GM23338 (cell line): ENCODE measurements around the gene FHIT. TPM values are rescaled to one million over a fixed set of nuclear protein-coding genes. Genes with fewer than 3 reads are reported as not detected.

ENCODE experiments used
- ATAC-seq: fragments of 200-7000 bp; cut with Tn5 transposase; 3 replicates; pipeline ENCODE4 v1.9.1; 2020
- DNase-seq: peaks from one replicate; pipeline ENCODE4 v3.0.0-alpha.2; 2015; ENCODE audit warnings: low spot score
- H2AFZ ChIP-seq: fragments of 200-600 bp; sonication (generic); 2 replicates; pipeline ENCODE4 v1.8.0; 2016; ENCODE audit warnings: antibody characterized with exemption, mild to moderate bottlenecking, moderate library complexity
- H3F3A ChIP-seq: fragments of 200-600 bp; sonication (generic); replicated peaks from 2 replicates; pipeline ENCODE4 v1.8.0; 2017; ENCODE audit warnings: antibody characterized with exemption, mixed run types, low read depth
- H3K27ac ChIP-seq: fragments of 200-600 bp; sonication (generic); 2 replicates; pipeline ENCODE4 v1.6.1; 2016; ENCODE audit warnings: low read depth
- H3K27me3 ChIP-seq: fragments of 200-600 bp; sonication (generic); 2 replicates; pipeline ENCODE4 v1.8.0; 2016; ENCODE audit warnings: mild to moderate bottlenecking, mixed run types, moderate library complexity; ENCODE audit not compliant: insufficient read depth
- H3K36me3 ChIP-seq: fragments of 200-600 bp; sonication (generic); 2 replicates; pipeline ENCODE4 v1.8.0; 2016; ENCODE audit warnings: mild to moderate bottlenecking; ENCODE audit not compliant: insufficient read depth
- H3K4me1 ChIP-seq: fragments of 200-600 bp; sonication (generic); 2 replicates; pipeline ENCODE4 v1.8.0; 2016; ENCODE audit warnings: mild to moderate bottlenecking, moderate library complexity; ENCODE audit not compliant: insufficient read depth
- H3K4me2 ChIP-seq: fragments of 200-600 bp; sonication (generic); 2 replicates; pipeline ENCODE4 v1.7.1; 2017; ENCODE audit warnings: mixed run types
- H3K4me3 ChIP-seq: fragments of 200-600 bp; sonication (generic); 2 replicates; pipeline ENCODE4 v1.6.1; 2016; ENCODE audit warnings: mixed run types
- H3K79me2 ChIP-seq: fragments of 200-600 bp; sonication (generic); replicated peaks from 2 replicates; pipeline ENCODE4 v1.8.0; 2017; ENCODE audit warnings: mild to moderate bottlenecking; ENCODE audit not compliant: insufficient read depth
- H3K9me2 ChIP-seq: fragments of 200-600 bp; sonication (generic); 2 replicates; pipeline ENCODE4 v1.8.0; 2017; ENCODE audit not compliant: insufficient read depth
- H4K20me1 ChIP-seq: fragments of 200-600 bp; sonication (generic); replicated peaks from 2 replicates; pipeline ENCODE4 v1.8.0; 2017; ENCODE audit warnings: mild to moderate bottlenecking; ENCODE audit not compliant: insufficient read depth
- H3K27ac Mint-ChIP-seq: 2 replicates; pipeline ENCODE4 v1.8.0; 2020; ENCODE audit warnings: inconsistent platforms, mild to moderate bottlenecking, moderate library complexity, mixed read lengths
- H3K27me3 Mint-ChIP-seq: 3 replicates; pipeline ENCODE4 v1.8.0; 2022; ENCODE audit warnings: low read depth, mild to moderate bottlenecking, moderate library complexity, mixed read lengths, inconsistent platforms; ENCODE audit not compliant: insufficient read depth, poor library complexity
- H3K36me3 Mint-ChIP-seq: 3 replicates; pipeline ENCODE4 v1.8.0; 2021; ENCODE audit warnings: low read depth, mild to moderate bottlenecking, inconsistent platforms, moderate library complexity, mixed read lengths
- H3K4me1 Mint-ChIP-seq: 3 replicates; pipeline ENCODE4 v1.8.0; 2020; ENCODE audit warnings: mild to moderate bottlenecking, inconsistent platforms, mixed read lengths
- H3K4me3 Mint-ChIP-seq: 3 replicates; pipeline ENCODE4 v1.8.0; 2021; ENCODE audit warnings: moderate library complexity, mild to moderate bottlenecking, inconsistent platforms, mixed read lengths
- H3K9me3 Mint-ChIP-seq: 3 replicates; pipeline ENCODE4 v1.8.0; 2020; ENCODE audit warnings: moderate library complexity, mild to moderate bottlenecking, inconsistent platforms, mixed read lengths
- CREB1 ChIP-seq: fragments of 250-450 bp; sonication (Bioruptor Pico); IDR thresholded peaks from 2 replicates; pipeline ENCODE4 v1.5.0; 2020; ENCODE audit warnings: low read depth, mild to moderate bottlenecking, moderate library complexity
- CTCF ChIP-seq, 2 experiments: fragments of 200-600 bp in 1 of 2; sonication (generic) in 1 of 2; conservative IDR thresholded peaks; 2 replicates each; pipeline versions ENCODE4 v1.5.1 to v1.6.1; 2016 to 2017; ENCODE audit warnings: antibody characterized with exemption in 2 of 2, low read depth in 2 of 2, mild to moderate bottlenecking in 2 of 2, moderate library complexity in 1 of 2
- ETS1 ChIP-seq: IDR thresholded peaks from 2 replicates; pipeline ENCODE4 v1.6.1; 2016; ENCODE audit warnings: antibody characterized with exemption
- EZH2 ChIP-seq: fragments of 200-600 bp; sonication (generic); IDR thresholded peaks from one replicate; pipeline ENCODE4 v1.8.0; 2017; ENCODE audit warnings: antibody characterized with exemption, mild to moderate bottlenecking, low read depth; ENCODE audit not compliant: unreplicated experiment
- EZH2phosphoT487 ChIP-seq: fragments of 200-600 bp; sonication (generic); IDR thresholded peaks from one replicate; pipeline ENCODE4 v1.8.1; 2018; ENCODE audit warnings: antibody characterized with exemption; ENCODE audit not compliant: unreplicated experiment
- JUNB ChIP-seq: IDR thresholded peaks from one replicate; pipeline ENCODE4 v1.6.1; 2016; ENCODE audit warnings: antibody characterized with exemption; ENCODE audit not compliant: unreplicated experiment
- NANOG ChIP-seq: IDR thresholded peaks from 2 replicates; pipeline ENCODE4 v1.6.1; 2016; ENCODE audit warnings: antibody characterized with exemption, borderline replicate concordance
- POLR2AphosphoS5 ChIP-seq: IDR thresholded peaks from 2 replicates; pipeline ENCODE4 v1.6.1; 2016; ENCODE audit warnings: antibody characterized with exemption, low read depth
- REST ChIP-seq: IDR thresholded peaks from one replicate; pipeline ENCODE4 v1.6.1; 2018; ENCODE audit warnings: antibody characterized with exemption; ENCODE audit not compliant: unreplicated experiment
- STAT1 ChIP-seq: IDR thresholded peaks from one replicate; pipeline ENCODE4 v1.6.1; 2016; ENCODE audit warnings: antibody characterized with exemption; ENCODE audit not compliant: unreplicated experiment
- ZNF114 ChIP-seq: fragments of 250-450 bp; sonication (Bioruptor Pico); IDR thresholded peaks from 2 replicates; pipeline ENCODE4 v1.5.0; 2020; ENCODE audit warnings: mild to moderate bottlenecking, moderate library complexity
- ZNF331 ChIP-seq: fragments of 250-450 bp; sonication (Bioruptor Pico); IDR thresholded peaks from 2 replicates; pipeline ENCODE4 v1.5.0; 2020; ENCODE audit warnings: low read depth, mild to moderate bottlenecking, moderate library complexity
- ZNF462 ChIP-seq: fragments of 250-450 bp; sonication (Bioruptor Pico); IDR thresholded peaks from 2 replicates; pipeline ENCODE4 v1.5.0; 2020; ENCODE audit warnings: mild to moderate bottlenecking, moderate library complexity
- polyA plus RNA-seq: library from polyadenylated mRNA; unstranded; fragments of >200 nt; fragmentation: Nextera tagmentation; extraction: Ambion mirVana; gene quantifications from 2 replicates; pipeline ENCODE4 v1.2.1, GENCODE V29; 2016
- total RNA-seq: library from RNA; depleted of rRNA; stranded (reverse); fragments of >200 nt; shearing (Covaris generic); gene quantifications from 2 replicates; pipeline ENCODE4 v1.2.3, GENCODE V29; 2014

Gene FHIT
- total and polyA plus RNA-seq, 2 experiments from 2014 or later = 3.0 to 8.3 TPM

- TF ChIP-seq CTCF (conservative IDR thresholded peaks at IDR 0.05; ENCODE audit: low read depth in 2 of 2) = no peak
- no peak for TF ChIP-seq POLR2AphosphoS5
These were observed 620.3 kb downstream of the FHIT start (continued) for GRCh38 chr3:60630953-60631352.

- H3K4me1 ChIP-seq = peaks cover 16% of the 10 kb centered on the region
- no peak overlapping the region for H3K4me3 Mint-ChIP-seq
- no peaks in the 10 kb centered on the region for H3K36me3 Mint-ChIP-seq
- H3K27ac Mint-ChIP-seq = no peak overlapping the region
- H3K27ac ChIP-seq = no peak overlapping the region
- H3K79me2 ChIP-seq = no peaks in the 10 kb centered on the region
- H3K4me3 ChIP-seq = no peak overlapping the region
- H3K36me3 ChIP-seq = no peaks in the 10 kb centered on the region
- no peaks in the 10 kb centered on the region for H4K20me1 ChIP-seq
- H3K27me3 Mint-ChIP-seq = no peaks in the 10 kb centered on the region
- peaks cover 34% of the 10 kb centered on the region for H3K4me1 Mint-ChIP-seq
- H3K27me3 ChIP-seq = no peaks in the 10 kb centered on the region
- H3K9me3 Mint-ChIP-seq = no peaks in the 10 kb centered on the region
- H3K4me2 ChIP-seq = no peak overlapping the region
- ATAC-seq (no peak), DNase-seq (no peak)
- H3F3A ChIP-seq = no peaks in the 10 kb centered on the region
- H3K9me2 ChIP-seq = peaks cover 3% of the 10 kb centered on the region; the same call in 1 of the 2 replicates
- H2AFZ ChIP-seq = no peak overlapping the region
- TF ChIP-seq EZH2 = no peak
- TF ChIP-seq CREB1 (CRISPR knock-in tag) = no peak
- TF ChIP-seq EZH2phosphoT487 = no peak
- no peak for TF ChIP-seq NANOG
- no peak for TF ChIP-seq ZNF114
- no peak for TF ChIP-seq JUNB
- TF ChIP-seq ETS1 = no peak
- no peak for TF ChIP-seq ZNF331 (CRISPR knock-in tag)
- no peak for TF ChIP-seq ZNF462
- TF ChIP-seq REST = no peak
- no peak for TF ChIP-seq STAT1
- no peak for TF ChIP-seq POLR2AphosphoS5
These were observed 621.4 kb downstream of the FHIT start for GRCh38 chr3:60629816-60630215.
